SK-N-MC (cell line): Measurements from ENCODE around the gene CCDC71L.

Experiments
- EZH2 ChIP-seq: fragments of 200-600 bp; sonication (generic); IDR thresholded peaks from one replicate; pipeline ENCODE4 v1.6.1; 2017; ENCODE audit warnings: antibody characterized with exemption
- FOXP2 ChIP-seq: optimal IDR thresholded peaks from 2 replicates; pipeline ENCODE3; 2011; ENCODE audit warnings: mild to moderate bottlenecking, moderate library complexity; ENCODE audit not compliant: insufficient read depth; ENCODE audit errors: extremely low read length, control extremely low read depth
- POLR2AphosphoS5 ChIP-seq: IDR thresholded peaks from 2 replicates; pipeline ENCODE4 v1.6.1; 2012; ENCODE audit warnings: mild to moderate bottlenecking, low read depth, low read length, borderline replicate concordance

GRCh38 chr7:106640368-106641141 lies 20.4 kb downstream of the CCDC71L start:
- no peak for TF ChIP-seq POLR2AphosphoS5
- no peak for TF ChIP-seq EZH2
- no peak for TF ChIP-seq FOXP2
